T-cell (primary cell): ENCODE data around the gene PPP1R2B. TPM values are rescaled to one million over a fixed set of nuclear protein-coding genes. Genes with fewer than 3 reads are reported as not detected.

Source experiments
- ATAC-seq, 4 experiments: fragments of 200-7000 bp in 3 of 4; fragments of 150-1000 bp in 1 of 4; cut with Tn5 transposase; replicated peaks in 1 of 4; 1 replicate in 3 of 4; 2 replicates in 1 of 4; pipeline ENCODE4 v1.10.0; 2021; ENCODE audit warnings: moderate library complexity in 3 of 4, mild to moderate bottlenecking in 2 of 4, moderate number of reproducible peaks in 1 of 4
- CTCF ChIA-PET, 2 donors: fragments of 300-600 bp; sonication (Branson Sonifier 250); formaldehyde crosslinking; loops; one replicate each; lab custom pipeline; 2022; ENCODE audit warnings: antibody characterized with exemption in 2 of 2; lab: Charles Lee
- POLR2A ChIA-PET, 2 donors: fragments of 300-600 bp; sonication (Branson Sonifier 250); formaldehyde crosslinking; loops; one replicate each; lab custom pipeline; 2022; ENCODE audit warnings: antibody characterized with exemption in 2 of 2; lab: Charles Lee
- DNase-seq, 35 experiments: peaks; one replicate each; pipeline versions ENCODE4 v3.0.0 to v3.0.0-alpha.2; 2013 to 2023
- H3K27ac ChIP-seq: one replicate; pipeline ENCODE4 v1.5.1; 2013; ENCODE audit warnings: low read length
- H3K27me3 ChIP-seq, 2 experiments: replicated peaks in 1 of 2; 1 replicate in 1 of 2; 2 replicates in 1 of 2; pipeline versions ENCODE4 v1.6.1 to v1.7.0; 2013; ENCODE audit warnings: low read length in 1 of 2, mixed read lengths in 1 of 2; ENCODE audit not compliant: control insufficient read depth in 2 of 2, insufficient read depth in 2 of 2; ENCODE audit errors: extremely low read depth in 1 of 2
- H3K36me3 ChIP-seq, 2 donors: 1 replicate in 1 of 2; 2 replicates in 1 of 2; pipeline versions ENCODE4 v1.6.1 to v1.7.0; 2013; ENCODE audit warnings: low read length in 1 of 2; ENCODE audit not compliant: control insufficient read depth in 2 of 2, insufficient read depth in 1 of 2; ENCODE audit errors: extremely low read depth in 1 of 2
- H3K4me1 ChIP-seq, 2 experiments: 1 replicate in 1 of 2; 2 replicates in 1 of 2; pipeline versions ENCODE4 v1.6.1 to v1.7.0; 2013; ENCODE audit warnings: low read length in 2 of 2, mixed read lengths in 1 of 2; ENCODE audit not compliant: insufficient read depth in 2 of 2, control insufficient read depth in 1 of 2; ENCODE audit errors: extremely low read depth in 1 of 2
- H3K4me3 ChIP-seq, 2 donors: 1 replicate in 1 of 2; 2 replicates in 1 of 2; pipeline versions ENCODE4 v1.5.1 to v1.7.0; 2013; ENCODE audit warnings: mild to moderate bottlenecking in 2 of 2, low read length in 1 of 2, moderate library complexity in 1 of 2; ENCODE audit not compliant: control insufficient read depth in 1 of 2; ENCODE audit errors: extremely low read depth in 1 of 2
- H3K9me3 ChIP-seq: 2 replicates; pipeline ENCODE4 v1.7.0; 2013
- H3K27ac Mint-ChIP-seq, 2 donors: one replicate each; pipeline ENCODE4 v1.8.0; 2020 to 2021; ENCODE audit warnings: mild to moderate bottlenecking in 2 of 2, mixed read lengths in 2 of 2
- H3K27me3 Mint-ChIP-seq, 2 donors: one replicate each; pipeline ENCODE4 v1.8.0; 2021 to 2022; ENCODE audit warnings: mixed read lengths in 2 of 2
- H3K36me3 Mint-ChIP-seq: one replicate; pipeline ENCODE4 v1.8.0; 2021; ENCODE audit warnings: mixed read lengths
- H3K4me1 Mint-ChIP-seq, 3 donors: one replicate each; pipeline ENCODE4 v1.8.0; 2020 to 2022; ENCODE audit warnings: mixed read lengths in 3 of 3, mild to moderate bottlenecking in 1 of 3
- H3K4me3 Mint-ChIP-seq, 3 donors: one replicate each; pipeline ENCODE4 v1.8.0; 2020 to 2022; ENCODE audit warnings: mild to moderate bottlenecking in 3 of 3, mixed read lengths in 3 of 3, moderate library complexity in 3 of 3
- H3K9me3 Mint-ChIP-seq, 3 donors: one replicate each; pipeline ENCODE4 v1.8.0; 2020 to 2022; ENCODE audit warnings: mixed read lengths in 3 of 3
- WGBS: methylation state at CpG from one replicate; pipeline ENCODE4 v1.1.5; 2013; ENCODE audit warnings: missing lambda C conversion rate; ENCODE audit not compliant: insufficient coverage; 5-methylcytosine and 5-hydroxymethylcytosine counted together
- total RNA-seq, 35 experiments: library from RNA in 6 of 35; stranded (reverse) in 6 of 35; fragments of 120-200 nt in 1 of 35; gene quantifications; one replicate each; pipeline versions ENCODE4 v1.2.1 to v1.2.4 and lab custom pipeline; 2013 to 2026

The PPP1R2B gene
- total RNA-seq (under 1 TPM in 3 of 5 donors, not detected in 2; 0.13 to 0.68 (median 0.53) TPM), total RNA-seq (lab: John Stamatoyannopoulos, UW) (0 to 1.3 (median 0.52) reads per million in 29 experiments)
- 0.09 TPM for total RNA-seq (2013)

DNA sequence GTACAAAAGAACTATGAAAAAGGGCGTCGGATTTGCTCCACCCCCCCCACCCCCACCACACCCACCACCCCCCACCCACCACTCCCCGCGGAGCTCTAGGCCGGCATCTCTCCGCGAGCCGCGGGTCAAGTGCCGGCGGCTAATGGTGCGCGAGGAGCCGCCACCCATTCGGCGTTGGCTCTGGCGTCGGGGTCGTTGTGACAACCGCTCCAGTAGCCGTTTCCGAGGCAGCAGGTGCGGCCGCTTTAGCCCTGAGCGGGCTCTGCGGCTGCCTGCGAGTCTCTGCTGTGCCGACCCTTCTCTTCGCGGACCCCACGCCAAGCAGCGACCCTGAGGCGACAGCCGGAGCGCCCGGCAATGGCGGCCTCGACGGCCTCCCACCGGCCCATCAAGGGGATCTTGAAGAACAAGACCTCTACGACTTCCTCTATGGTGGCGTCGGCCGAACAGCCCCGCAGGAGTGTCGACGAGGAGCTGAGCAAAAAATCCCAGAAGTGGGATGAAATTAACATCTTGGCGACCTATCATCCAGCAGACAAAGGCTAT, at the start of gene PPP1R2B:
PPP1R2B (plus strand) TSS at position 90 of the 546 bp plus-strand sequence; CDS start at position 358, 268 bp downstream.
- peaks cover 0 to 22% of the 10 kb centered on the region in 2 experiments for H3K27me3 ChIP-seq
- ChIA-PET POLR2A (no interaction called here), CTCF (no interaction called here)
- H3K4me3 Mint-ChIP-seq, result no peak within 1 kb of the TSS
- H3K27me3 Mint-ChIP-seq, result peaks cover 34 to 43% of the 10 kb centered on the region in 2 donors
- H3K27ac ChIP-seq, result no peak within 1 kb of the TSS
- H3K4me3 ChIP-seq, result no peak within 1 kb of the TSS
- H3K36me3 Mint-ChIP-seq, result peaks cover 3% of the 10 kb centered on the region
- no peaks in the 10 kb centered on the region for H3K4me1 ChIP-seq
- ATAC-seq (no peak), DNase-seq (no peak)
- H3K27ac Mint-ChIP-seq, result no peak within 1 kb of the TSS
- 70% methylated on average over 34 of the region's 48 CpGs for WGBS
- peaks cover 3% of the 10 kb centered on the region for H3K9me3 ChIP-seq
- no peaks in the 10 kb centered on the region for H3K4me1 Mint-ChIP-seq
- peaks cover 8 to 37% (median 16%) of the 10 kb centered on the region in 3 donors for H3K9me3 Mint-ChIP-seq
- no peaks in the 10 kb centered on the region for H3K36me3 ChIP-seq

DNA sequence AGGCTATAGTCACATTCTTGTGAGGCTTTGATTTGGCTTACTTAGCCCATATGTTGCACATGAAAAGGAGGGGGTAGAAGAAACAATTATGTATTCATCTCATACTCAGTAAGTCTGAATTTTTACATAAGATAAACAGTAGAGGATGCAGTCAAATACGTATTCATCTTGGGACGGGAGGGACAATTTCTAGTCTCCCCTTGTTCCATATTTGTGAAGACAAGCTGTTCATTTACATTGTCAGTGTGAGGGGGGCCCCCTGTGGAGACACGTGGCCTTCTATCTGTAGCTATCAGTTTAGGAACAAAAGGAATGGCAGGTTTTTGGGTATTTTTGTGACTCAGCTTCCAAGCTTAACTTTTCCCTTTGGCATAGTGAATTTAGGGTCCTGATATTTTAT, 49.2 kb upstream of the PPP1R2B start:
- Mint-ChIP-seq H3K36me3 (no peaks in the 10 kb centered on the region), H3K27ac (no peak overlapping the region), H3K4me1 (no peaks in the 10 kb centered on the region), H3K27me3 (peaks cover 9 to 16% of the 10 kb centered on the region in 2 donors), H3K4me3 (no peak overlapping the region), H3K9me3 (no peaks in the 10 kb centered on the region)
- WGBS, result 58% methylated on average over 2 of the region's 3 CpGs
- ChIA-PET CTCF (no interaction called here), POLR2A (no interaction called here)
- Histone ChIP-seq H3K27me3 (no peaks in the 10 kb centered on the region), H3K36me3 (no peaks in the 10 kb centered on the region), H3K27ac (no peak overlapping the region), H3K4me3 (no peak overlapping the region), H3K9me3 (no peaks in the 10 kb centered on the region), H3K4me1 (no peaks in the 10 kb centered on the region)
- no peak for DNase-seq
- no peak for ATAC-seq

DNA sequence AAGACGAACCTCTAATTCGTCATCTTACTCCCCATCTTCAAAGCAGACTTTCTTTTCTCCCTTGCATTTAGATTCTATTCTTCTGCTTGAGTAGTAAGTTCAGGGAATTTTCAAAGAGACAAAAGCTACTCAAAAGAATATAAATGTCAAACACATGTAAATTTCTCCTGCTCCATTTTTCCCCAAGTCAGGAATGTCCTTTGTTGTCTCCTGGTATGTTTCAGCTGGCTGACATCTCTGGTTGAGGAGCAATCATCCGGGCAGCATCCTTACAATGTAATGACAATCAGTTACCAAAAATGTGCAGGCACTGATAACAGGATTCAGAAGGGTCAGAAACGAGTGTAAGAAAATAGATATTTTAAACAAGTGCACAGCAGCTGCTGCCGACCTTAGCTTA, 47.6 kb upstream of the PPP1R2B start:
- no peak overlapping the region for H3K4me3 ChIP-seq
- H3K36me3 ChIP-seq, result no peaks in the 10 kb centered on the region
- H3K4me1 ChIP-seq, result no peaks in the 10 kb centered on the region
- Mint-ChIP-seq H3K4me3 (no peak overlapping the region), H3K27me3 (peaks cover 5 to 10% of the 10 kb centered on the region in 2 donors), H3K9me3 (peaks cover 0 to 2% (median 0%) of the 10 kb centered on the region in 3 donors), H3K4me1 (no peaks in the 10 kb centered on the region), H3K27ac (no peak overlapping the region), H3K36me3 (no peaks in the 10 kb centered on the region)
- no peaks in the 10 kb centered on the region for H3K27me3 ChIP-seq
- WGBS, result no CpG with 5 or more reads among the region's 5 CpGs
- ATAC-seq, result no peak
- CTCF ChIA-PET, result no interaction called here
- no peak overlapping the region for H3K27ac ChIP-seq
- no peaks in the 10 kb centered on the region for H3K9me3 ChIP-seq
- POLR2A ChIA-PET, result no interaction called here
- DNase-seq, result no peak

DNA sequence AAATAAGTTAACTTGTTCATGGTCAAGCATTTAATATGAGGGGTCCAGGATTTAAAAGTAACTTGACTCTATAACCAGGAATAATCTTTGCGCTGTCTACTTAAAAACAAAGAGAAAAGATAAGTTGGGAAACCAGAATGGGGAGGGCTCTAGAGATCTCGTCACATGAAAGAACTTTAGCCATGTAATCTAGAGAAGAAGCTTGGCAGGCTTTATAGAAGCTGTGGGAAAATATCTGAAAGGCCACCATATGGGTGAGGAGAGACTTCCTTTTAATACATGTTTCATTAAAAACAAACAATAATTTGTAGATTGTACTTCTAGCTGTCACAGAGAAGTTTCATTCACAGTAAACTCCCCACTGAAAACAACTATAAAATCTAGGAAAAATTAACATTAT, 46.7 kb upstream of the PPP1R2B start:
- no peaks in the 10 kb centered on the region for H3K4me1 ChIP-seq
- H3K4me3 ChIP-seq, result no peak overlapping the region
- H3K4me1 Mint-ChIP-seq, result no peaks in the 10 kb centered on the region
- no peaks in the 10 kb centered on the region for H3K27me3 ChIP-seq
- H3K36me3 ChIP-seq, result no peaks in the 10 kb centered on the region
- POLR2A ChIA-PET, result no interaction called here
- WGBS, result no CpG with 5 or more reads among the region's 2 CpGs
- no peak for ATAC-seq
- peaks cover 5 to 14% of the 10 kb centered on the region in 2 donors for H3K27me3 Mint-ChIP-seq
- no peak overlapping the region for H3K4me3 Mint-ChIP-seq
- no peak for DNase-seq
- H3K9me3 ChIP-seq, result no peaks in the 10 kb centered on the region
- no peak overlapping the region for H3K27ac ChIP-seq
- CTCF ChIA-PET, result no interaction called here
- H3K27ac Mint-ChIP-seq, result no peak overlapping the region
- H3K36me3 Mint-ChIP-seq, result no peaks in the 10 kb centered on the region
- H3K9me3 Mint-ChIP-seq, result peaks cover 0 to 2% (median 0%) of the 10 kb centered on the region in 3 donors

DNA sequence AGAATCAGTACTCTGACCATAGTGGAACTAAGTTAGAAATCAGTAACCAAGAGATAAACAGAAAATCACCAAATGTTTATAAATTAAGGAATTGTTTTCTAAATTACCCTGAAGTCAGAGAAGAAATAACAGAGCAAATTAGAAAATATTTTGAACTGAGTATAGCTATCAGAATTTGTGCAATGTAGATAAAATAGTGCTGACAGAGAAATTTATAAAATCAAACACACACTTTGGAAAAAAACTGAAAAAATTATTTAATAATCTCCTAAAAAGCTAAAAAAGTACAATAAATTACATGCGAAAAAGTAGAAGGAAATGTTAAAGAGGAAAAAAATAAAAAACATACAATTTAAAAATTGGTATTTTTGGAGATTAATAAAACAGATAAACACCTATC, 37.1 kb upstream of the PPP1R2B start:
- Mint-ChIP-seq H3K4me1 (no peaks in the 10 kb centered on the region), H3K27ac (no peak overlapping the region), H3K4me3 (no peak overlapping the region), H3K36me3 (no peaks in the 10 kb centered on the region), H3K9me3 (peaks cover 2 to 8% (median 5%) of the 10 kb centered on the region in 3 donors), H3K27me3 (peaks cover under 1 to 3% of the 10 kb centered on the region in 2 donors)
- no peak for DNase-seq
- POLR2A ChIA-PET, result no interaction called here
- WGBS, result no CpG with 5 or more reads among the region's 1 CpG
- H3K36me3 ChIP-seq, result no peaks in the 10 kb centered on the region
- H3K27me3 ChIP-seq, result no peaks in the 10 kb centered on the region
- no peaks in the 10 kb centered on the region for H3K9me3 ChIP-seq
- no peak overlapping the region for H3K27ac ChIP-seq
- CTCF ChIA-PET, result no interaction called here
- H3K4me1 ChIP-seq, result no peaks in the 10 kb centered on the region
- no peak overlapping the region for H3K4me3 ChIP-seq
- no peak for ATAC-seq

DNA sequence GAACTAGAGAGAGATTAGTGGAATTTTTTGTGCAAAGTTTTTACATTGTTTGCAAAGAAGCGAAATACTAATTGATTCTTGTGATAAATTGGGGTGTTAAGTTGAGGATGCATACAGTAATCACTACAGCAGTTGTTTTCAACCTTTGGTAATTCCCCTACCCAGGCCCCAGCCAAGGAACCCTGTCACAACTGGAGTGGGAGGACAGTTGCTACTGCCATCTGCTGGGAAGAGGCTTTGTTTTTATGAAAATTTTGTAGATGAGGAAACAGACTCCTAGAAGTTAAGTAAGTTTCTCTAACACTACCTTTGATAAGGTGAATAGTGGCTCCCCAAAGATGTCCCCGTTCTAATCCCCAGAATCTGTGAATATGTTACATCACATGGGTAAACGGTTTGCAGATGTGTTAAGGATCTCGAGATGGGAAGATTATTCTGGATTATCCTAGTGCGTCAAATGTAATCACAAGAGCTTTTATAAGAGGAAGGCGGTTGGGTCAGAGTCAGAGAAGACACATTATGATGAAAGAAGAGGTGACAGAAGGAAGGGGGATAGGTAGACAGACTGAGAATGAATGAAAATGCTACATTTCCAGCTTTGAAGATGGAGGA, 34.0 kb upstream of the PPP1R2B start:
- H3K9me3 ChIP-seq, result no peaks in the 10 kb centered on the region
- 86% methylated on average over 4 of the region's 6 CpGs for WGBS
- ChIA-PET CTCF (interaction anchor here in 1 of 2 donors (1.1 kb wide), 1 partner anchor 1116 kb away, joined by 3 read pairs; no protein-coding TSS in a partner anchor), POLR2A (no interaction called here)
- Mint-ChIP-seq H3K4me1 (no peaks in the 10 kb centered on the region), H3K4me3 (no peak overlapping the region), H3K36me3 (no peaks in the 10 kb centered on the region), H3K27ac (no peak overlapping the region), H3K9me3 (peaks cover 2 to 7% (median 5%) of the 10 kb centered on the region in 3 donors), H3K27me3 (peaks cover 0 to 2% of the 10 kb centered on the region in 2 donors)
- no peak overlapping the region for H3K27ac ChIP-seq
- ATAC-seq, result peak in 1 of 4 experiments; percentile 38
- H3K36me3 ChIP-seq, result no peaks in the 10 kb centered on the region
- no peaks in the 10 kb centered on the region for H3K4me1 ChIP-seq
- peak in 2 of 35 experiments; percentile 2 to 22 for DNase-seq
- H3K4me3 ChIP-seq, result no peak overlapping the region
- H3K27me3 ChIP-seq, result no peaks in the 10 kb centered on the region
